Activated T-cell treated with anti-CD3 and anti-CD28 coated beads, Interleukin-2, amount 50 U/mL, for 24 hours (primary cell): ENCODE results near the gene VWA7.

Experiments
- DNase-seq: peaks from one replicate; pipeline ENCODE4 v3.0.0-alpha.2; 2020
- H3K27ac Mint-ChIP-seq: 2 replicates; pipeline ENCODE4 v1.8.0; 2020; ENCODE audit warnings: mild to moderate bottlenecking, mixed read lengths
- H3K27me3 Mint-ChIP-seq: 2 replicates; pipeline ENCODE4 v1.8.0; 2020; ENCODE audit warnings: mixed read lengths
- H3K36me3 Mint-ChIP-seq: 2 replicates; pipeline ENCODE4 v1.8.0; 2020; ENCODE audit warnings: low read depth, mixed read lengths
- H3K4me1 Mint-ChIP-seq: 2 replicates; pipeline ENCODE4 v1.8.0; 2020; ENCODE audit warnings: low read depth, mixed read lengths
- H3K4me3 Mint-ChIP-seq: 2 replicates; pipeline ENCODE4 v1.8.0; 2020; ENCODE audit warnings: mild to moderate bottlenecking, moderate library complexity, mixed read lengths
- H3K9me3 Mint-ChIP-seq: 2 replicates; pipeline ENCODE4 v1.8.0; 2020; ENCODE audit warnings: mixed read lengths

Gene VWA7

GRCh38 chr6:31762356-31762755 lies 14.8 kb downstream of the VWA7 start, which contains the start of gene SAPCD1:
TSS of gene SAPCD1 (plus strand) at chr6:31762656. CDS start at chr6:31763055, 399 bp downstream.
- H3K4me3 Mint-ChIP-seq = no peak within 1 kb of the TSS
- no peak for DNase-seq
- H3K27ac Mint-ChIP-seq = peak within 1 kb of the TSS; percentile 7
- no peaks in the 10 kb centered on the region for H3K9me3 Mint-ChIP-seq
- H3K36me3 Mint-ChIP-seq = peaks cover 67% of the 10 kb centered on the region
- H3K27me3 Mint-ChIP-seq = no peaks in the 10 kb centered on the region
- peaks cover 1% of the 10 kb centered on the region for H3K4me1 Mint-ChIP-seq

- no peak for DNase-seq
- Mint-ChIP-seq H3K9me3 (no peaks in the 10 kb centered on the region), H3K4me3 (no peak overlapping the region), H3K27me3 (no peaks in the 10 kb centered on the region), H3K27ac (no peak overlapping the region), H3K4me1 (peaks cover 1% of the 10 kb centered on the region), H3K36me3 (peaks cover 67% of the 10 kb centered on the region)
These were observed 15.8 kb downstream of the VWA7 start for GRCh38 chr6:31761343-31761742.

- H3K27ac Mint-ChIP-seq = no peak overlapping the region
- H3K4me1 Mint-ChIP-seq = peaks cover 1% of the 10 kb centered on the region
- no peaks in the 10 kb centered on the region for H3K9me3 Mint-ChIP-seq
- H3K27me3 Mint-ChIP-seq = no peaks in the 10 kb centered on the region
- no peak overlapping the region for H3K4me3 Mint-ChIP-seq
- no peak for DNase-seq
- H3K36me3 Mint-ChIP-seq = peaks cover 67% of the 10 kb centered on the region
These were observed 16.3 kb downstream of the VWA7 start for GRCh38 chr6:31760790-31761189.

- no peak overlapping the region for H3K4me3 Mint-ChIP-seq
- no peak overlapping the region for H3K27ac Mint-ChIP-seq
- no peaks in the 10 kb centered on the region for H3K27me3 Mint-ChIP-seq
- no peaks in the 10 kb centered on the region for H3K9me3 Mint-ChIP-seq
- peaks cover 55% of the 10 kb centered on the region for H3K36me3 Mint-ChIP-seq
- H3K4me1 Mint-ChIP-seq = peaks cover 1% of the 10 kb centered on the region
- no peak for DNase-seq
These were observed 18.8 kb downstream of the VWA7 start for GRCh38 chr6:31758281-31758680.

- no peak for DNase-seq
- H3K9me3 Mint-ChIP-seq = no peaks in the 10 kb centered on the region
- H3K27ac Mint-ChIP-seq = no peak overlapping the region
These were observed 24.3 kb downstream of the VWA7 start for GRCh38 chr6:31752739-31753319.

GRCh38 chr6:31750411-31751022 lies 26.6 kb downstream of the VWA7 start:
- Mint-ChIP-seq H3K9me3 (no peaks in the 10 kb centered on the region), H3K36me3 (peaks cover 53% of the 10 kb centered on the region), H3K27me3 (no peaks in the 10 kb centered on the region), H3K27ac (no peak overlapping the region), H3K4me1 (peaks cover 1% of the 10 kb centered on the region), H3K4me3 (no peak overlapping the region)
- no peak for DNase-seq

More at GRCh38 chr6:31752739-31753319, 24.3 kb downstream of the VWA7 start:
- Mint-ChIP-seq H3K36me3 (peaks cover 33% of the 10 kb centered on the region), H3K27me3 (no peaks in the 10 kb centered on the region), H3K4me3 (no peak overlapping the region), H3K4me1 (peaks cover 1% of the 10 kb centered on the region)

- no peaks in the 10 kb centered on the region for H3K9me3 Mint-ChIP-seq
- H3K27ac Mint-ChIP-seq = no peak overlapping the region
- H3K4me3 Mint-ChIP-seq = no peak overlapping the region
- peaks cover 61% of the 10 kb centered on the region for H3K36me3 Mint-ChIP-seq
- peaks cover 1% of the 10 kb centered on the region for H3K4me1 Mint-ChIP-seq
- DNase-seq = no peak
- H3K27me3 Mint-ChIP-seq = no peaks in the 10 kb centered on the region
These were observed 27.7 kb downstream of the VWA7 start for GRCh38 chr6:31749301-31750036.

GRCh38 chr6:31744422-31744821 lies 32.7 kb downstream of the VWA7 start:
- Mint-ChIP-seq H3K27ac (no peak overlapping the region), H3K4me3 (no peak overlapping the region)

GRCh38 chr6:31742894-31743293 lies 34.2 kb downstream of the VWA7 start:
- no peaks in the 10 kb centered on the region for H3K27me3 Mint-ChIP-seq
- peaks cover 36% of the 10 kb centered on the region for H3K4me1 Mint-ChIP-seq
- H3K9me3 Mint-ChIP-seq = no peaks in the 10 kb centered on the region
- H3K36me3 Mint-ChIP-seq = peaks cover 76% of the 10 kb centered on the region
- H3K27ac Mint-ChIP-seq = peak overlapping the region; percentile 35
- no peak for DNase-seq
- H3K4me3 Mint-ChIP-seq = no peak overlapping the region

More at GRCh38 chr6:31744422-31744821, 32.7 kb downstream of the VWA7 start:
- Mint-ChIP-seq H3K9me3 (no peaks in the 10 kb centered on the region), H3K27me3 (no peaks in the 10 kb centered on the region), H3K4me1 (peaks cover 22% of the 10 kb centered on the region), H3K36me3 (peaks cover 86% of the 10 kb centered on the region)
- DNase-seq = no peak

GRCh38 chr6:31741815-31742214 lies 35.3 kb downstream of the VWA7 start:
- H3K36me3 Mint-ChIP-seq = peaks cover 65% of the 10 kb centered on the region
- peak overlapping the region; percentile 95 for H3K4me3 Mint-ChIP-seq
- H3K27me3 Mint-ChIP-seq = no peaks in the 10 kb centered on the region
- no peak for DNase-seq
- H3K9me3 Mint-ChIP-seq = no peaks in the 10 kb centered on the region
- peaks cover 47% of the 10 kb centered on the region for H3K4me1 Mint-ChIP-seq
- peak overlapping the region; percentile 50 for H3K27ac Mint-ChIP-seq

GRCh38 chr6:31740397-31741223 lies 36.5 kb downstream of the VWA7 start:
- Mint-ChIP-seq H3K9me3 (no peaks in the 10 kb centered on the region), H3K4me1 (peaks cover 52% of the 10 kb centered on the region), H3K27me3 (no peaks in the 10 kb centered on the region), H3K4me3 (peak overlapping the region; percentile 95), H3K27ac (peak overlapping the region; percentile 96), H3K36me3 (peaks cover 63% of the 10 kb centered on the region)
- DNase-seq = no peak

- peaks cover 64% of the 10 kb centered on the region for H3K36me3 Mint-ChIP-seq
- peak within 1 kb of the TSS; percentile 98 for H3K4me3 Mint-ChIP-seq
These were observed 37.3 kb downstream of the VWA7 start, which contains the start of gene MSH5 for GRCh38 chr6:31739639-31740396. TSS of gene MSH5 (plus strand) at chr6:31740005. CDS start at chr6:31740467, 462 bp downstream.

GRCh38 chr6:31737991-31738979 lies 38.8 kb downstream of the VWA7 start:
- peaks cover 65% of the 10 kb centered on the region for H3K4me1 Mint-ChIP-seq
- H3K27me3 Mint-ChIP-seq = no peaks in the 10 kb centered on the region
- peak overlapping the region; percentile 98 for H3K4me3 Mint-ChIP-seq
- peak; percentile 54 for DNase-seq
- H3K27ac Mint-ChIP-seq = peak overlapping the region; percentile 96
- H3K36me3 Mint-ChIP-seq = peaks cover 66% of the 10 kb centered on the region
- no peaks in the 10 kb centered on the region for H3K9me3 Mint-ChIP-seq

More at GRCh38 chr6:31739639-31740396, 37.3 kb downstream of the VWA7 start, which contains the start of gene MSH5:
- peaks cover 52% of the 10 kb centered on the region for H3K4me1 Mint-ChIP-seq
- H3K27ac Mint-ChIP-seq = peak within 1 kb of the TSS; percentile 96
- H3K9me3 Mint-ChIP-seq = no peaks in the 10 kb centered on the region
- DNase-seq = peak; percentile 96
- H3K27me3 Mint-ChIP-seq = no peaks in the 10 kb centered on the region
